Natural killer cell (primary cell): Measurements from ENCODE around the gene ODC1. TPM values are rescaled to one million over a fixed set of nuclear protein-coding genes. Genes with fewer than 3 reads are reported as not detected.

ENCODE experiments used
- ATAC-seq, 3 donors: fragments of 150-1000 bp in 2 of 3; fragments of 200-7000 bp in 1 of 3; cut with Tn5 transposase; 1 replicate in 1 of 3; 2 replicates in 2 of 3; pipeline ENCODE4 v1.10.0; 2021; ENCODE audit warnings: mild to moderate bottlenecking in 2 of 3, moderate library complexity in 2 of 3
- DNase-seq, 2 donors: peaks; one replicate each; pipeline versions ENCODE4 v3.0.0 to v3.0.0-alpha.2; 2013 to 2021; ENCODE audit warnings: mixed read lengths in 1 of 2
- H3K27ac ChIP-seq: one replicate; pipeline ENCODE4 v1.5.1; 2013; ENCODE audit warnings: mild to moderate bottlenecking, low read length
- H3K27me3 ChIP-seq: one replicate; pipeline ENCODE4 v1.6.1; 2013; ENCODE audit warnings: low read length; ENCODE audit not compliant: control insufficient read depth, insufficient read depth
- H3K36me3 ChIP-seq: one replicate; pipeline ENCODE4 v1.6.1; 2013; ENCODE audit warnings: low read length; ENCODE audit not compliant: control insufficient read depth, insufficient read depth
- H3K4me1 ChIP-seq: one replicate; pipeline ENCODE4 v1.6.1; 2013; ENCODE audit warnings: low read length; ENCODE audit not compliant: control insufficient read depth, insufficient read depth
- H3K4me3 ChIP-seq: one replicate; pipeline ENCODE4 v1.5.1; 2013; ENCODE audit warnings: low read length
- H3K9me3 ChIP-seq: one replicate; pipeline ENCODE4 v1.6.1; 2013; ENCODE audit warnings: low read length; ENCODE audit not compliant: control insufficient read depth, insufficient read depth
- H3K27ac Mint-ChIP-seq, 2 donors: one replicate each; pipeline ENCODE4 v1.8.0; 2022; ENCODE audit warnings: mild to moderate bottlenecking in 2 of 2, mixed read lengths in 2 of 2, moderate library complexity in 1 of 2
- H3K27me3 Mint-ChIP-seq, 2 donors: one replicate each; pipeline ENCODE4 v1.8.0; 2022; ENCODE audit warnings: low read depth in 2 of 2, mixed read lengths in 2 of 2
- H3K36me3 Mint-ChIP-seq: one replicate; pipeline ENCODE4 v1.8.0; 2022; ENCODE audit warnings: mixed read lengths
- H3K4me1 Mint-ChIP-seq, 2 donors: one replicate each; pipeline ENCODE4 v1.8.0; 2022; ENCODE audit warnings: mixed read lengths in 2 of 2
- H3K4me3 Mint-ChIP-seq: one replicate; pipeline ENCODE4 v1.8.0; 2022; ENCODE audit warnings: mild to moderate bottlenecking, moderate library complexity, mixed read lengths
- H3K9me3 Mint-ChIP-seq, 2 donors: one replicate each; pipeline ENCODE4 v1.8.0; 2022; ENCODE audit warnings: mixed read lengths in 2 of 2
- WGBS: methylation state at CpG from one replicate; pipeline ENCODE4 v1.1.7; 2013; ENCODE audit warnings: missing lambda C conversion rate; ENCODE audit not compliant: insufficient coverage; 5-methylcytosine and 5-hydroxymethylcytosine counted together
- intact Hi-C: fragments of 100-400 bp; cut with micrococcal nuclease; formaldehyde crosslinking; loops from one replicate; pipeline ENCODE4 v1.14.2; 2022
- total RNA-seq, 4 donors: library from RNA; stranded (reverse); fragments of 120-200 nt in 1 of 4; gene quantifications; one replicate each; pipeline versions ENCODE4 v1.2.3 to v1.2.4, GENCODE V29; 2013 to 2022
- TF ChIP-seq, protein P1 (sequence below): fragments of 200-600 bp; IDR thresholded peaks from one replicate; pipeline ENCODE4 v1.8.0; 2022; ENCODE audit warnings: antibody characterized with exemption

Gene ODC1
- total RNA-seq, 3 donors from 2014 or later (not counting 1 experiment from before 2014, with no cell fraction given) = 38.7 to 85.4 (median 43.8) TPM

DNA sequence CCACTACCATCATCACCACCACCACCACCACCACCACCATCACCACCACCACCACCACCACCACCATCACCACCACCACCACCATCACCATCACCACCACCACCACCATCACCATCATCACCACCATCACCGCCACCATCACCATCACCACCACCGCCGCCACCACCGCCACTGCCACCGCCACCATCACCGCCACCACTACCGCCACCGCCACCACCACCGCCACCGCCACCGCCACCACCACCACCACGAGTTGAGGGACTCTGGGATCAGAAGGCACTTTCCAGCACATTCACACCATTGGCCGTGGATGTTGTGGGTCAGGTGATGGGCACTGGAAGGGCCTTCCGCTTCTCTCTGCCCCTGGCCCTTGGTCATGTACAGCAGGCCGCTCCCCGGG lies 48.8 kb downstream of the ODC1 start:
- TF ChIP-seq, protein P1, sequence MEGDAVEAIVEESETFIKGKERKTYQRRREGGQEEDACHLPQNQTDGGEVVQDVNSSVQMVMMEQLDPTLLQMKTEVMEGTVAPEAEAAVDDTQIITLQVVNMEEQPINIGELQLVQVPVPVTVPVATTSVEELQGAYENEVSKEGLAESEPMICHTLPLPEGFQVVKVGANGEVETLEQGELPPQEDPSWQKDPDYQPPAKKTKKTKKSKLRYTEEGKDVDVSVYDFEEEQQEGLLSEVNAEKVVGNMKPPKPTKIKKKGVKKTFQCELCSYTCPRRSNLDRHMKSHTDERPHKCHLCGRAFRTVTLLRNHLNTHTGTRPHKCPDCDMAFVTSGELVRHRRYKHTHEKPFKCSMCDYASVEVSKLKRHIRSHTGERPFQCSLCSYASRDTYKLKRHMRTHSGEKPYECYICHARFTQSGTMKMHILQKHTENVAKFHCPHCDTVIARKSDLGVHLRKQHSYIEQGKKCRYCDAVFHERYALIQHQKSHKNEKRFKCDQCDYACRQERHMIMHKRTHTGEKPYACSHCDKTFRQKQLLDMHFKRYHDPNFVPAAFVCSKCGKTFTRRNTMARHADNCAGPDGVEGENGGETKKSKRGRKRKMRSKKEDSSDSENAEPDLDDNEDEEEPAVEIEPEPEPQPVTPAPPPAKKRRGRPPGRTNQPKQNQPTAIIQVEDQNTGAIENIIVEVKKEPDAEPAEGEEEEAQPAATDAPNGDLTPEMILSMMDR = no peak
- Histone ChIP-seq H3K4me1 (peaks cover 36% of the 10 kb centered on the region), H3K9me3 (no peaks in the 10 kb centered on the region), H3K4me3 (no peak overlapping the region), H3K27me3 (no peaks in the 10 kb centered on the region), H3K27ac (no peak overlapping the region), H3K36me3 (peaks cover 2% of the 10 kb centered on the region)
- Mint-ChIP-seq H3K9me3 (no peaks in the 10 kb centered on the region), H3K27ac (peak overlapping the region; percentile 27 to 87), H3K36me3 (no peaks in the 10 kb centered on the region), H3K27me3 (no peaks in the 10 kb centered on the region), H3K4me1 (peaks cover 22 to 58% of the 10 kb centered on the region in 2 donors), H3K4me3 (peak overlapping the region; percentile 64)
- WGBS = 74% methylated on average over 11 of the region's 16 CpGs
- ATAC-seq = peak in 1 of 3 donors; percentile 14
- intact Hi-C loops = no loop called here
- no peak for DNase-seq

GRCh38 chr2:10398496-10398895 lies 49.6 kb downstream of the ODC1 start:
- Mint-ChIP-seq H3K36me3 (no peaks in the 10 kb centered on the region), H3K27ac (peak overlapping the region; percentile 84 to 87), H3K27me3 (no peaks in the 10 kb centered on the region), H3K9me3 (no peaks in the 10 kb centered on the region), H3K4me3 (peak overlapping the region; percentile 67), H3K4me1 (peaks cover 26 to 57% of the 10 kb centered on the region in 2 donors)
- ATAC-seq = peak in 2 of 3 donors; percentile 17 to 42
- no peak overlapping the region for H3K4me3 ChIP-seq
- TF ChIP-seq, protein P1 = no peak
- no peak overlapping the region for H3K27ac ChIP-seq
- H3K27me3 ChIP-seq = no peaks in the 10 kb centered on the region
- no peaks in the 10 kb centered on the region for H3K36me3 ChIP-seq
- 49% methylated on average over 12 of the region's 14 CpGs for WGBS
- peaks cover 38% of the 10 kb centered on the region for H3K4me1 ChIP-seq
- intact Hi-C loops = no loop called here
- no peaks in the 10 kb centered on the region for H3K9me3 ChIP-seq
- DNase-seq = no peak

DNA sequence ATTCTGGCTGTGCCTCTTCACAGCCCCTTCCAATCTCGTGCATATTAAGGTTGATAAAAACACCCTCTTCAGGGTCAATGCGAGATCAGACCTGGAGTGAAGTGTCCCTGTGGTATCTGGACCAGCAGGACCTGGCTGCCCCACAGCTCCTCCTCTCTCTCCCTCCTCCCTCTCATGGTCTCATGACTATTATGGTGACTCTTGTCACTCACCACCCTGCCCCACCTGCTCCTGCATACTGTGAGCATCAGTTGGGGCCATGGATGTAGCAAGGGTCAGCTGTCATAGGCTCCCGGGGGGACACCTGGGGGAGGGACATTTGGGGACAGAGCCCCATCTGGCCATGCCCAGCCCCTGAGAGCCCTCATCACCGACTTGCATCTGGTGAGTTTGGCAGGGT lies 50.2 kb downstream of the ODC1 start:
- H3K36me3 Mint-ChIP-seq = no peaks in the 10 kb centered on the region
- Histone ChIP-seq H3K9me3 (no peaks in the 10 kb centered on the region), H3K36me3 (no peaks in the 10 kb centered on the region), H3K27ac (no peak overlapping the region), H3K4me1 (peaks cover 44% of the 10 kb centered on the region), H3K27me3 (no peaks in the 10 kb centered on the region), H3K4me3 (no peak overlapping the region)
- no peak overlapping the region for H3K4me3 Mint-ChIP-seq
- DNase-seq (no peak), ATAC-seq (no peak)
- peaks cover 26 to 57% of the 10 kb centered on the region in 2 donors for H3K4me1 Mint-ChIP-seq
- no peak overlapping the region for H3K27ac Mint-ChIP-seq
- WGBS = 87% methylated on average over 4 of the region's 4 CpGs
- H3K9me3 Mint-ChIP-seq = no peaks in the 10 kb centered on the region
- intact Hi-C loops = no loop called here
- TF ChIP-seq, protein P1 = no peak
- no peaks in the 10 kb centered on the region for H3K27me3 Mint-ChIP-seq

DNA sequence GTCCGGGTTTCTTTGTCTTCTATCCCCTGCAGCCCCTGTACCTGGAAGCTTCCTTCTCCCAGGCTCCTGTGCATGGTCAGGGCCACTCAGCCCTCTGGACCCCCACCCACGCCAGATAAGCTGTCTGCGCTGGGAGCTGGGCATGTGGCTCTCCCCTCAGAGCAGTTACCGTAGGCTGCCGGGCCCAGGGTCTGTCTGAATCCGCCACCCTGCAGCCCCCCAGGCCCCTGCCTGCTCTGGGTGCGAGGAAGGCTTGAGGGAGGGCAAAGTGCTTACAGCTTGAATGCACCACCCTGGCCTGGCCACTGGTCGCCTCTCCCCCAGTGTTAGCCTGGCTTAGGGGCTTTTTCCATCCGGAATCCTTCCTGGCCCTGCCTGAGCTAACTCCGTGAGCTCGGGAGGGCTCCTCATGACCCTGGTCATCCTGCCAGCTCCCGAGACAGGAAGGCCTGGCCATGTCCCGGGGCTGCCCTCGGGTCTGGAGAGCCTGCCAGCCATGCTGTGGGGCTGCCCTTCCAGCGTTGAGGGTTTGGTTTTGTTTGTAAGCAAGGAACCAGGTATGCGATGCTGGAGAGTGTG lies 50.7 kb downstream of the ODC1 start:
- Mint-ChIP-seq H3K4me1 (peaks cover 29 to 60% of the 10 kb centered on the region in 2 donors), H3K4me3 (no peak overlapping the region), H3K36me3 (no peaks in the 10 kb centered on the region), H3K9me3 (no peaks in the 10 kb centered on the region), H3K27ac (no peak overlapping the region), H3K27me3 (no peaks in the 10 kb centered on the region)
- intact Hi-C loops = no loop called here
- H3K27me3 ChIP-seq = no peaks in the 10 kb centered on the region
- no peak overlapping the region for H3K27ac ChIP-seq
- no peak overlapping the region for H3K4me3 ChIP-seq
- no peaks in the 10 kb centered on the region for H3K36me3 ChIP-seq
- no peak for ATAC-seq
- H3K4me1 ChIP-seq = peaks cover 43% of the 10 kb centered on the region
- no peak for DNase-seq
- TF ChIP-seq, protein P1 = no peak
- no peaks in the 10 kb centered on the region for H3K9me3 ChIP-seq
- WGBS = 95% methylated on average over 16 of the region's 16 CpGs
